Fibroblast of lung (primary cell): ENCODE data around the gene VPS54.

Experiments
- EZH2 ChIP-seq: IDR thresholded peaks from 2 replicates; pipeline ENCODE4 v1.5.1; 2012; ENCODE audit warnings: low read length, control low read depth, mild to moderate bottlenecking; ENCODE audit errors: missing control alignments
- TF ChIP-seq, protein P1 (sequence below), 2 donors: IDR thresholded peaks in 1 of 2; conservative IDR thresholded peaks in 1 of 2; 1 replicate in 1 of 2; 2 replicates in 1 of 2; pipeline ENCODE4 v1.5.1; 2011 to 2012; ENCODE audit warnings: low read length in 2 of 2, control low read depth in 1 of 2, inconsistent platforms in 1 of 2, low read depth in 1 of 2, mild to moderate bottlenecking in 1 of 2

- TF ChIP-seq, protein P1, sequence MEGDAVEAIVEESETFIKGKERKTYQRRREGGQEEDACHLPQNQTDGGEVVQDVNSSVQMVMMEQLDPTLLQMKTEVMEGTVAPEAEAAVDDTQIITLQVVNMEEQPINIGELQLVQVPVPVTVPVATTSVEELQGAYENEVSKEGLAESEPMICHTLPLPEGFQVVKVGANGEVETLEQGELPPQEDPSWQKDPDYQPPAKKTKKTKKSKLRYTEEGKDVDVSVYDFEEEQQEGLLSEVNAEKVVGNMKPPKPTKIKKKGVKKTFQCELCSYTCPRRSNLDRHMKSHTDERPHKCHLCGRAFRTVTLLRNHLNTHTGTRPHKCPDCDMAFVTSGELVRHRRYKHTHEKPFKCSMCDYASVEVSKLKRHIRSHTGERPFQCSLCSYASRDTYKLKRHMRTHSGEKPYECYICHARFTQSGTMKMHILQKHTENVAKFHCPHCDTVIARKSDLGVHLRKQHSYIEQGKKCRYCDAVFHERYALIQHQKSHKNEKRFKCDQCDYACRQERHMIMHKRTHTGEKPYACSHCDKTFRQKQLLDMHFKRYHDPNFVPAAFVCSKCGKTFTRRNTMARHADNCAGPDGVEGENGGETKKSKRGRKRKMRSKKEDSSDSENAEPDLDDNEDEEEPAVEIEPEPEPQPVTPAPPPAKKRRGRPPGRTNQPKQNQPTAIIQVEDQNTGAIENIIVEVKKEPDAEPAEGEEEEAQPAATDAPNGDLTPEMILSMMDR (conservative IDR thresholded peaks at IDR 0.05 in 1 of 2, IDR thresholded peaks at IDR 0.05 in 1 of 2; ENCODE audit: low read depth in 1 of 2, low read length in 2 of 2) = no peak
- TF ChIP-seq EZH2 = no peak
These were observed 1.2 kb downstream of the VPS54 start for GRCh38 chr2:64017811-64018700.
